HG02852 (cell line): Measurements from ENCODE around the gene SOWAHD.
"Not testable (repeated sequence)": the region's sequence is repeated elsewhere in the genome, so short reads cannot be mapped to it uniquely, and the experiment has no call there.

Source experiments
- ATAC-seq: cut with Tn5 transposase; IDR thresholded peaks from one replicate; pipeline ENCODE4 v1.9.1; 2021; ENCODE audit warnings: mild to moderate bottlenecking, moderate library complexity; ENCODE audit not compliant: unreplicated experiment

The SOWAHD gene, protein sequence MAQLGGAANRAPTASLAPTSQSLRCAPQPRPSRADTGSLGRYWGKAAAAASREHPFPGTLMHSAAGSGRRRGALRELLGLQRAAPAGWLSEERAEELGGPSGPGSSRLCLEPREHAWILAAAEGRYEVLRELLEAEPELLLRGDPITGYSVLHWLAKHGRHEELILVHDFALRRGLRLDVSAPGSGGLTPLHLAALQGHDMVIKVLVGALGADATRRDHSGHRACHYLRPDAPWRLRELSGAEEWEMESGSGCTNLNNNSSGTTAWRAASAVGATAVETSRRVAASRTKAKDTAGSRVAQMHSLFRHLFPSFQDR

DNA sequence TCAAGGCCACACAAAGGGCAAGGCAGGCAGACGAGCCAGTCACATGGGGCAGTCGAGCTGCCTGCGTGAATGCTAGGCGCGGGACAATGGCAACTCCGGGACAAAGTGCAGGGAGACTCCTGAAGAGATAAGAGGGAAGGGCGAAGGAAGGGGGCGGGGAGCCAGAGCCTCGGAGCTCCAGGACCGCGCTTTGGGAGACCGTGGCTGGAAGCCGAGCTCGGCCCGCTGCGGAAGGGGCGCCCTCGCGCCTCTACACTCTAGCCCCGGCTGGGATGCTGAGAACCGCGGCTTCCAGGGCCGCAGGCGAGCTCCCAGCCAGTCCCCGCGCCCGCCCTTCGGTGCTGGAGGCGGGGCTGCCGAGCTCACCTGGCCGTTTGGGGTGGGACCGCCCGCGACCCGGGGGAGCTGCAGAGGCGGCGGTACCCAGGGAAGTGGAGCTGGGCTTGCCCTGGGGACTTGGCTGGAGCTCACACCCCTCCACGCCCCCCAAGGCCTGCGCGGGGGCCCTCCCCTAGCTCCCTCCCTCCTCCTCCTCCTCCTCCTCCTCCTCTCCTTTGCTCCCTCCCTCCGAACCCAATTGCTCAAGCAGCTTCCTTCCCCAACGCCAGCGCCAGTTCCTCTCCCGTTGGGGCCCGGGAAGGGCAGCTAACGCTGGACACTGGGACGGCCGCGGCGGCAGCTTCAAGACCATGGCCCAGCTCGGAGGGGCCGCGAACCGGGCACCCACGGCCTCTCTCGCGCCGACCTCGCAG is at the start of gene SOWAHD:
Gene SOWAHD (plus strand): TSS at position 610 of the 752 bp plus-strand sequence. CDS start 80 bp downstream, at position 690.
- no peak for ATAC-seq

DNA sequence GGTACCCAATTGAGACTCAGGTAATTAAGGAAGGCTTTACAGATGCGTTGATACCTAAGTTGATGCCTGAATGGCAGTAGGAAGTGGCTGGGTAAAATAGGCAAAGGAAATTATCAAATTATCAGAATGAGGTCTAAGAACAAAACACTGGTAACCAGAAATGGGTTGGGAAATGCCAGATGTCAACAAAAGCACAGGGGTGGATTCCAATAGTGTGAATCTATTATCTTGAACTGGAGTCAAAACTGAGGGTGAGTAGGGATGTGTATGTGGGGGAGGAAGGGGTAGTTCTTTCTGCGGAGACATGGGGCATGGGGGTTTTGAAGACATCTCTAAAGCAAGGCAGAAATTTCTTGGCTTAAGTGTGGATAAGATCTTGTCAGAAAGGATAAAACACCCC is 49.5 kb upstream of the SOWAHD start:
- ATAC-seq: no peak

DNA sequence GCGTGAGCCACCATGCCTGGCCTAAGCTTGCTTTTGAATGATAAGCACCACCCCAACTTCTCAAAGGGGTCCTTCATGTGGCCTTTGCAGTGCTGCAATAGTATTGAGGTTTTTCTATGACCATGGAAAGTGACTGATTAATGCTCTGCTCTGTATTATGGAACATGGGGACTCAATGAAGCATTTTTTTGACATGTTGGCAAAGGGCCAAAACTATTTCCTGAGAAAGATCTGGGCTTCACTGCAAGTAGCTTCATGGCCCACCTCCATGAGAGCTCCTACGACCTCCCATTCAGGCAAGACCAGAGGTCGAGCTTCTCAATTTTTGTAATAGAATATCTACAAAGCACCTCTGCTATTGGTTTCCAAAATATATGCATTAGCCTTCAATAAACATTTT is 48.8 kb upstream of the SOWAHD start:
- ATAC-seq: no peak

DNA sequence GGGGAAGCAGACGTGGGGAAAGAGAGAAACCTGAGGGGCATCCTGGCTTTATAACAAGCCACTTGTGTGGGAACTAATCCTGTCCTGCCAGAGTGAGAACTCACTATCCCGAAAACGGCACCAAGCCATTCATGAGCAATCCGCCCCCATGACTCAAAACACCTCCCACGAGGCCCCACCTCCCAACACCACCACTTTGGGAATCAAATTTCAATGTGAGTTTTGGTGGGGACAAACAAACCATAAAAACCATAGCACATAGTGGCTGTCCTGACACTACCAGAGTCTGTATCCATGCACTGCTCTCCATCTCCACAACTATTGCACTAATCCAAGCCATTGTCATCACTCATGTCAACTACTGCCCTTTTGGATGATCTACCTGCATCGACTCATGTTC is 36.9 kb upstream of the SOWAHD start:
- no peak for ATAC-seq

DNA sequence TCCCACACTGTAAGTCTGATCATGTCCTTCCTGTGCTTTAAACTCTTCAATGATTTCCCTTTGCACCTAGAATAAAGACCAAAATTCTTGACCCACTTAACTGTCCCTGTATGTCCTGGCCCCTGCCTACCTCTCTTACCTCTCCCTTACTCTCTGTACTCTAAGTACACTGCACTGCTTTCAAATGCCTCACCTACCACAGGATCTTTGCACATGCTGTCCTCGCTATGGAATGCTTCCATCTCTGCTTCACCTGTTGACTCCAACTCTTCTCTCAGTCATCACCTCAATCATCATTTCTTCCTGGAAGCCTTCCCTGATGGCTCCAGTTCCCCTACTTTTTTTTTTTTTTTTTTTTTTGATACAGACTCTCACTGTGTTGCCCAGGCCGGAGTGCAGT is 36.5 kb upstream of the SOWAHD start:
- ATAC-seq: no peak

DNA sequence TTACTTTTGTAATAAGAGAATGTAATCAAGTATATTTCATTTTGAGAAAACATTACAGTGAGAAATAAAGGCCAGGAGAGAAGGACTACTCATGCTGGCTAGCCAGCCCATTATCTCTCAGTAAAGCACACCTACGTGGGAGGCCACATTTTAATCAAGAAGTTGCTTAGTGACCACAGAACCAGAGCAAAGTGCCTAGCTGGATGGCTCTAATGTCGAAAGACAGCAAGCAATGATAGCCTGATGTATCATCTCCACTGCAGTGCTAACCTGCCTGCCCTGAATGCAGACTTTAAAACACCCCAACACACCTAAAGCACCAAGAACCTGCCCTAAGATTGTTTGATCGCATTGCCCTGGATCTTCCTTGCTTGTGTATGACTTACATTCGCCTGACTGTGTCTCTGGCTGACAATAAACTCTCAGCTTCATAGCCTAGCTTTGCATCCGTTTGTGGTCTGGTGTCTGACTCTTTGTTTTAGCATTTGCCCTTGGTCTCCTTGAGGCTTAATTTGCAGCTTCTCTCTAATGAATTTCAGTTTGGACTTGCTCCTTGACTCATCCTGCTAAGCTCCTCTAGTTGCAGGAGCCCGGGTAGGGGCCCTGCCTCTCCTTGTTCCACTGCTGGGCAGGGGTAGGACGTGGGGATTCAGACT is 31.4 kb upstream of the SOWAHD start:
- no peak for ATAC-seq

DNA sequence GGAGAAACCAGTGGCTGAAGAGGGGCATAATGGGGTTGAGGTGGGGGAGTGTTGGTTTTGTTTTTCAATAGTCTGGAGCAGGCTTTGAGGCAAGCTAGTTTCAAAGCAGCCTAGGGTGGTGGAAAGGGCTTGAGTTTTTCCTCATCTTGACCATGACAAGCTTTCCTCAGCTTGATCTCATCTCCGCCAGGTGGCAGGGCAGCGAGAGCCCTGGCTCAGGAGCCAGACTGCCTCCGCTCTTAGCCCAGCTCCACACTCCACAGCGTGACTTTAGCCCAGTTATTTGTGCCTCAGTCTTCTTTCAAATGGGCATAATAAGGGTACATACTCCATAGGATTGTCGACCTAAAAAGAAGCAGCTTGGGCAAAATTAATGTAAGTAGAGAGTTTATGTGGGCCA is 29.9 kb upstream of the SOWAHD start:
- ATAC-seq: no peak

DNA sequence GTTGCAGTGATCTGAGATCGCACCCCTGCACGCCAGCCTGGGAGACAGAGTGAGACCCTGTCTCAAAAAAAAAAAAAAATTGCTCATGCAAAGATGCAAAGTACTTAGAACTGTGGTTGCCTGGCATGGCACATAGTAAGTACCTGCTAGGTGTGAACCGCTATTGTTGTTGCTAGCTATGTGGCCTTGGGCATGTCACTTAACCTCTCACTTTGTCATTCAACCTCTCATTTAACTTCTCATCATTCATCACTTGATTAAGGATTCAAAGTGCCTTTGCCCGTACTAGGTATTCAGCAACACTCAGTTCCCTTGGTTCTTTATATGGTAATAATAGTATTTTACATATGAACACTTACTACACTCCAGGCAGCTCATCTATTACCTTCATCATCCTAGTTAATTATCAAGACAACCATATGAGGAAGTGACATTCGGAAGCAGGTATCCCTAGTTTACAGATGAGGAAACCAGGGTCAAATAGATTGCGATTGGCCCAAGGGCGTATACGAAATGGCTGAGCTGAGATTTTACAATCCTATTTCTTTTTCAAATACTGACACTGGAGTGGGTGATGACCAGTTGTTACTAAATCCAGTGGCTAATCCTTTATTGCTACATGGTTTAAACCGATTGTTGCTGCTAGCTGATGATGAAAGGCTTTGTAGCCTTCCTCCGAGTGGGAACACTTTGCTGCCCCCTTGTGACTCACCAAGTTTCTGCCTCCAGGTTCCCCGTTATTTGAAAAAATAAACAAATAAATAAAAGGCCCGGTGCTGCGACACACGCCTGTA is 28.8 kb upstream of the SOWAHD start:
- no peak for ATAC-seq

DNA sequence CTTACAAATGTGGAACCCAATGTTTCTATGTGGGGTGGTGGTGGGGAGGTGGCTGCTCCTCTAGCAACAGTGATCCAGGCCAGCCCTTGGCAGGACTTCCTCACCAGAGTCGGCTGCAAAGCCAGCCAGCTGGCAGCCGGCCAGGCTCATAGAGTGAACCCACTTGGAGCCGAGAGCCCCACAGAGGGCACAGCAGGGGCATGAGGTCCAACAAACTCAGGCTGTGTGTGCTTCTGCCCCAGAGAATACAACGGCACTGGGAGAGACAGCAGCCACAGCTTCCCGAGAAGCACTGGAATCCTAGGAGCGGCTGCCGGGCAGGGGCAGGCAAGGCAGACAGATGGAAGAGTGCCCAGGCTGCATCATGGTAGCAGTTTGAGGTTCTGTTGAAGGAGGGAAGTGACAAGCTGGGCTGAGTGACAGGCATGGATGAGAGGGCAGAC is 23.5 kb upstream of the SOWAHD start:
- ATAC-seq: no peak

DNA sequence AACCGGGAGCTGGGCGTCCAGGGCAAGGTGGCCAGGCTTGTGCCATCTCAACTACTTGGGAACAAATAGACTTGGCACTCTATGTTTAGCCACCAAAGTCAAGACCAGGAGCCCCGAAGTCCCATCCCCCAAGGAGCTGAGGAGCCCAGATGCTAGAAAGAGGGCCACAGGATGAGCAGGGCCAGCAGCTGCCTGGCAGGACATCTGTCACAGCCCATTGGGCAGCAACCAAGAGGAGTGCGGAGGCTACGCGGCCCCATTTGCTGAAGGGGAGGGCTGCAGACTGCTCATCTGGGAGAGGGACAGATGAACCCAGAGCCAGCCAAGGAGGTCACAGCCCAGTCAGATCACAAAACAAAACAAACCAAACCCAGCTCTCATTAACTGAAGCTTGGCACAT is 22.9 kb upstream of the SOWAHD start:
- no peak for ATAC-seq

DNA sequence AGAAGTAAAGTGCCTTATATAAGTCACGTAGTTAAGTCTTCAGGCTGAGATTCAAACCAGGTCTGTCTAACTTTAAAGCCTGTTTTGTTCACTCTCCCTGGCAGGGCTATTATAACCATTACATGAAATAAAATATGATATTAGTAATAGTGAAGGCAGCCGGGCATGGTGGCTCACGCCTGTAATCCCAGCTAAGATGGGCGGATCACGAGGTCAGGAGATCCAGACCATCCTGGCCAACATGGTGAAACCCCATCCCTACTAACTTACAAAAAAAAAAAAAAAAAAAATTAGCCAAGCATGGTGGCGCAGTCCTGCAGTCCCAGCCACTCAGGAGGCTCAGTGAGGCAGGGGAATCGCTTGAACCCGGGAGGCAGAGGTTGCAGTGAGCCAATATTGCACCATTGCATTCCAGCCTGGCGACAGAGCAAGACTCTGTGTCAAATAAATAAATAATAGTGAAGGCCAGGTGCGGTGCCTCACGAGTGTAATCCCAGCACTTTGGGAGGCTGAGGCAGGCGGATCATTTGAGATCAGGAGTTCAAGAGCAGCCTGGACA is 22.1 kb upstream of the SOWAHD start:
- ATAC-seq: no peak

DNA sequence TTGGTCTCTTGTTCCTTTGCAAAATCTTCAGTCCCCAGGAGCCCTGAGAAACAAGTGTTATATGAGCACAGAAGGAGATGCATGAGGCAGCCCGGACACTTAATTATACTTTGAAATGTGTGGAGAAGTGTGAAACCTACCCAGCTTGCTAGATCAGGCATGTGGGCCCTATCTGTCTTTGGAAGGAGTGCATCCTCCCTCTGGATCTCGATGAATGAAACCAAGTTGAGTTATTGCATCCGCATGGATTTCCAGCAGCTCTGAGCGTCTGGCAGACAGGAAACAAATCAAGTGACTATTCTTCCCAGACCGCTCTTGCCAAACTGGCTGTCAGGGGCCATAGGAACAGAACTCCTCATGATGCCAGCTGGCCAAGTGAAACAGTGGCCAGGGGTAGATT is 19.6 kb upstream of the SOWAHD start:
- ATAC-seq: no peak

DNA sequence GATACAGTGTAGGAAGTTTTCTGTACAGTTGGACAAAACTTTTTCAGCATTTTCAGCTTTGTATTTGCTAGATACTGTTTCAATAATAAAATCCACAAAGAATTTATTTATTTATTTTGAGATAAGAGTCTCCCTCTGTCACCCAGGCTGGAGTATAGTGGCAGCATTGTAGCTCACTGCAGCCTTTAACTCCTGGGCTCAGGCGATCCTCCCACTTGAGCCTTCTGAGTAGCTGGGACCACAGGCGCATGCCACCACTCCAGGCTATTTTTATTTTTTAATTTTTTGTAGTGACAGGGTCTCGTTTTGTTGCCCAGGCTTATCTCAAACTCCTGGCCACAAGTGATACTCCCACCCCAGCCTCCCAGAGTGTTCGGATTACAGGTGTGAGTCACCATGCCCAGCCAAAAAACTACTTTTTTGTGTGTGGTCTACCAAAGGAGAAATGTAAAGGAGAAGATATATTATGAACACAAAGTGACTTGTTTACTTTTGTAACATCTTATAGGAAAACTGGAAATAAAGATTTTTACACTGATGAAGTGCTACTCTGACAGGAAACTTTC is 13.0 kb upstream of the SOWAHD start:
- no peak for ATAC-seq

DNA sequence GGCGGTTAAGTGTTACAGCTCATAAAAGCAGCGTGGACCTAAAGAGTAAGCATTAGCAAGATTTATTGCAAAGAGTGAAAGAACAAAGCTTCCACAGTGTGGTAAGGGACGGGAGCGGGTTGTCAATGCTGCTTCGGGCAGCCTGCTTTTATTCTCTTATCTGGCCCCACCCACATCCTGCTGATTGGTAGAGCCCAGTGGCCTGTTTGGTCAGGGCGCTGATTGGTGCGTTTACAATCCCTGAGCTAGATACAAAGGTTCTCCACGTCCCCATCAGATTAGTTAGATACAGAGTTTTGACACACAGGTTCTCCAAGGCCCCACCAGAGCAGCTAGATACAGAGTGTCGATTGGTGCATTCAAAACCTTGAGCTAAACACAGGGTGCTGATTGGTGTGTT is 8.3 kb upstream of the SOWAHD start:
- not testable (repeated sequence) for ATAC-seq

DNA sequence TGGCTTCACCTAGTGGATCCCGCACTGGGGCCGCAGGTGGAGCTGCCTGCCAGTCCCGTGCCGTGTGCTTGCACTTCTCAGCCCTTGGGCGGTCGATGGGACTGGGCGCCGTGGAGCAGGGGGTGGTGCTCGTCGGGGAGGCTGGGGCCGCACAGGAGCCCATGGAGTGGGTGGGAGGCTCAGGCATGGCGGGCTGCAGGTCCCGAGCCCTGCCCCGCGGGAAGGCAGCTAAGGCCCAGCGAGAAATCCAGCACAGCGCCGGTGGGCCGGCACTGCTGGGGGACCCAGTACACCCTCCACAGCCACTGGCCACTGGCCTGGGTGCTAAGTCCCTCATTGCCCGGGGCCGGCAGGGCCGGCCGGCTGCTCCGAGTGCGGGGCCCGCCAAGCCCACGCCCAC is 7.6 kb upstream of the SOWAHD start:
- ATAC-seq: not testable (repeated sequence)

DNA sequence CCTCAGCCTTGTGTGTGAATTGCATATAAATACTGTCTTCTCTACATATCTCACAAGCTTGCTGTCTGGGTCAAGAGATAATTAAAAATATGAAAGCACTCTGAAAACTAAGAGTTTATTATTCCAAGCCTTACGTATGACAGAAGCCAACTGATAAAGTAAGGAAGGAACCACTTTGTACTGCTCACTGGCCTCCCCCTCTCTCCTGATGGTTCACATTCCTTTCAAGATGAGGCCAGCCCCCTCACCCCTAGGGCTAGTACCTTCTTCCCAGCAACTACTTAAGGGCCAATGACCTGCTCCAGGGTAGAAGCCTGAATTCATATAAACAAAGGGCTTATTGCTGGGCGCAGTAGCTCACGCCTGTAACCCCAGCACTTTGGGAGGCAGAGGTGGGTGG is 5.4 kb upstream of the SOWAHD start:
- no peak for ATAC-seq

DNA sequence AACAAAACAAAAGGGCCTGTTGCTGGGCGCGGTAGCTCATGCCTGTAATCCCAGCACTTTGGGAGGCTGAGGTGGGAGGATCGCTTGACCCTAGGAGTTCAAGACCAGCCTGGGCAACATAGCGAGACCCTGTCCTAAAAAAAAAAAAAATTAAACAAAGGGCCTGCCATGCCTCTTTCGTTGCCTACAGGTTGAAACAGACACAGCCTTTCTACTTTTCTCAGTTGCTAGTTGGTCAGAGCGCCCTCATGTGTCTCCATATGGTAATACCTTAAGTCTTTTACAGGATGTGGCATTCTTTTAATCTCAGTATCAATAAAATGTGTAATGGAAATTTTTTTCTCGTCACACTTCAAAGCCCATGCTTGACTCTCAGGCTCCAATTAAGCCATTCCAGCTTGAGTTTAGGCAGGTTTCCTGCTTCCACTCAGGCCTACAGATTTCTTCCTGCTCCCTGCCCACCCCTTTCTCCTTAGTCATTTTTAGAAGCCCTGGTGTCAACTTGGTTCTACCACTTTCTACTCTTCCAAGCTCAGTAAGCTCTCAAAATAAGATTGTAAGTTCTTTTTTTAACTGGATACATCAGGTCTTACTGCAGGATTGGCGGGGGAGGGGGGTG is 4.6 kb upstream of the SOWAHD start:
- ATAC-seq: no peak

DNA sequence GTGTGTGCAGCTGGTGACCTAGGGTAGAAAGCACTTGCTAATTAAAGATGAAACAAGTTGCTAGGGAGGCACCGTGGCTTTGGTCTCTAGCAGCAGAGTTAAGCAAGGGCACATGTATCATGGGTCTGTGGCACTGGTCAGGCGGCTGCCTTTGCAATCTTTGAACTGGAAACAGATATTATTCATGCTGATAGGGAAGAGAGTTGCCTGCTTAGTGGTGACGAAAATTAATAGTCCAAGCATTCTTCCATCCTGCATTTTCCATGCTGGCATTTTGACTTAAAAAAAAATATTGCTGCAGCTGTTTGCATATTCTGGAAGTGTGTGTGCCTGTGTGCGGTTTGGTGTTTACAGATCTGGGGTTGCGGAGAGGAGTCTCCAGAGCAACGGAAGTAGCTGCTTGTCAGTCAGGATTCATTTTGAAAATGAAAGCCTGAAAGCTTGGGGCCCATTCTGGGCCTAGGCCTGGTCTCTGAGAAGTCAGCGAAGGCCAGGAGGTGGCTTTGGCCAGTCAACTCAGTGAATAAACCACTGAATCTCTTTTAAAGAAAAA is 2.3 kb upstream of the SOWAHD start:
- ATAC-seq: peak; percentile 80

DNA sequence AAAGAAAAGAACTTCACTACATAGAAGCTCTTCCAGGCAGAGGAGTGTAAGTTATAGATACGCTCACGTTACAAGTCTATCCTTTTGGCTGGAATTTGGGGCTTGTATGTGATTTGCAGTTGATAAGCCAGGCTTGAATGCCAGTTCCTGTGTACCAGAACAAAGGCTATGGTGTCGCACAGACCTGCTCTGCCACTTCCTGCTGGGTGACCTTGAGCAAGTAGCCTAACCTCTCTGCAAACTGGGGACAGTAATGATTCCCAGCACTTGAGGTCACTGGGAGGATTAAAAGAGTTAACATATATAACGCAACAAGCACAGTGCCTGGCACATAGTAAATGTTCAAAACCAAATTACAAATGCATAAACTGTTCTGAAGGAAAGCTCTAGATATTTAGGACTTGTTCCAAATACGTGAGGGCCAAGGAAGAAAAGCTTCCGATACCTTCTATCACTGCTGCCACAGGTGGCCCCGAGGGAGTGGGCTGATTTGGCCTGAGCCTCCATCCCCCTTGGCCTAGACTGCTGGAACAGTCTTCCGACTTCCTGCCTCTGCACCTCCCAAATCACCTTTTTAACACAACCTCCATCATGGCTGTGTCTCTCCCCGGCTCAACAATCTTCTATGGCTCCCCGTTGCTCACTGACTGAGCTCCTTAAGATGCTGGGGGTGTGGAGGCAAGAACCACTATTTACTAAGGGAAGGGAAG is 1.3 kb upstream of the SOWAHD start:
- ATAC-seq: no peak
